Stomach smooth muscle (tissue), 2 donors: Measurements from ENCODE around the gene RASSF7.

Experiments used
- H3K27ac ChIP-seq: one replicate; pipeline ENCODE4 v1.7.0; 2013; ENCODE audit warnings: mild to moderate bottlenecking, low read length, inconsistent platforms
- H3K27me3 ChIP-seq, 2 donors: one replicate each; pipeline ENCODE4 v1.7.0; 2013; ENCODE audit warnings: low read length in 2 of 2; ENCODE audit not compliant: insufficient read depth in 2 of 2, control insufficient read depth in 1 of 2
- H3K36me3 ChIP-seq, 2 donors: one replicate each; pipeline ENCODE4 v1.7.0; 2013; ENCODE audit warnings: low read length in 2 of 2; ENCODE audit not compliant: control insufficient read depth in 2 of 2, insufficient read depth in 2 of 2
- H3K4me1 ChIP-seq: one replicate; pipeline ENCODE4 v1.7.0; 2013; ENCODE audit warnings: low read length; ENCODE audit not compliant: control insufficient read depth, insufficient read depth
- H3K4me3 ChIP-seq, 2 donors: one replicate each; pipeline ENCODE4 v1.7.0; 2013; ENCODE audit warnings: low read length in 2 of 2
- H3K9ac ChIP-seq, 2 donors: one replicate each; pipeline ENCODE4 v1.7.0; 2013; ENCODE audit warnings: low read length in 2 of 2, mild to moderate bottlenecking in 1 of 2
- H3K9me3 ChIP-seq, 2 donors: one replicate each; pipeline ENCODE4 v1.7.0; 2013; ENCODE audit warnings: low read length in 2 of 2; ENCODE audit not compliant: control insufficient read depth in 2 of 2
- donor health status: healthy.
- donor health status: Pancreatic carcinoma.

The RASSF7 gene

DNA sequence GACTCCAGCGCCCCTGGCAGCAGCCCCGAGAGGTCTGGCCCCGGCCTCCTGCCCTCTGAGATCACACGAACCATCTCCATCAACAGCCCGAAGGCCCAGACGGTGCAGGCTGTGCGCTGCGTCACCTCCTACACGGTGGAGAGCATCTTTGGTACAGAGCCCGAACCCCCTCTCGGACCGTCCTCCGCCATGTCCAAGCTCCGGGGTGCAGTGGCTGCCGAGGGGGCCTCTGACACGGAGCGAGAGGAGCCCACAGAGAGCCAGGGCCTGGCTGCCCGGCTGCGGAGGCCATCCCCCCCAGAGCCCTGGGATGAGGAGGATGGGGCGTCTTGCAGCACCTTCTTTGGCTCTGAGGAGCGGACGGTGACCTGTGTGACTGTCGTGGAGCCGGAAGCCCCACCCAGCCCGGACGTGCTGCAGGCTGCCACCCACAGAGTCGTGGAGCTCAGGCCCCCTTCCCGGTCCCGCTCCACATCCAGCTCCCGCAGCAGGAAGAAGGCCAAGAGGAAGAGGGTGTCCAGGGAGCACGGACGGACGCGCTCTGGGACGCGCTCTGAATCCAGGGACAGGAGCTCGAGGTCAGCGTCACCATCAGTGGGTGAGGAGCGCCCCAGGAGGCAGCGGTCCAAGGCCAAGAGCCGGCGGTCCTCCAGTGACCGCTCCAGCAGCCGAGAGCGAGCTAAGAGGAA lies 47.3 kb downstream of the RASSF7 start:
- Histone ChIP-seq H3K9me3 (no peaks in the 10 kb centered on the region), H3K4me3 (no peak overlapping the region), H3K27ac (no peak overlapping the region), H3K27me3 (no peaks in the 10 kb centered on the region), H3K9ac (no peak overlapping the region), H3K4me1 (peaks cover 9% of the 10 kb centered on the region), H3K36me3 (peaks cover 48% of the 10 kb centered on the region in 2 donors)

DNA sequence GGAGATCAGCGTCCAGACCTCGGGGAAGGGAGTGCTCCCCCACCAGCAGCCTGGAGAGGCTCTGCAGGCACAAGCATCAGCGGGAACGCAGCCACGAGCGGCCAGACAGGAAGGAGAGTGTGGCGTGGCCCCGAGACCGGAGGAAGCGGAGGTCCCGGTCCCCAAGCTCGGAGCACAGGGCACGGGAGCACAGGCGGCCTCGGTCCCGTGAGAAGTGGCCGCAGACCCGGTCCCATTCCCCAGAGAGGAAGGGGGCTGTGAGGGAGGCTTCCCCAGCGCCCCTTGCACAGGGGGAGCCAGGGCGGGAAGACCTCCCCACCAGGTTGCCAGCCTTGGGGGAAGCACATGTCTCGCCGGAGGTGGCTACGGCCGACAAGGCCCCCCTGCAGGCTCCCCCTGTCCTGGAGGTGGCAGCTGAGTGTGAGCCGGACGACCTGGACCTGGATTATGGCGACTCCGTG lies 48.1 kb downstream of the RASSF7 start:
- Histone ChIP-seq H3K36me3 (peaks cover 43 to 46% of the 10 kb centered on the region in 2 donors), H3K27me3 (no peaks in the 10 kb centered on the region), H3K4me1 (peaks cover 9% of the 10 kb centered on the region)

GRCh38 chr11:609341-609811 lies 48.6 kb downstream of the RASSF7 start:
- peaks cover 40 to 43% of the 10 kb centered on the region in 2 donors for H3K36me3 ChIP-seq
- no peaks in the 10 kb centered on the region for H3K27me3 ChIP-seq
- H3K4me1 ChIP-seq, result peaks cover 10% of the 10 kb centered on the region
- H3K4me3 ChIP-seq, result no peak overlapping the region
- H3K9me3 ChIP-seq, result no peaks in the 10 kb centered on the region
- no peak overlapping the region for H3K9ac ChIP-seq
- no peak overlapping the region for H3K27ac ChIP-seq

More for the DNA sequence above, 48.1 kb downstream of the RASSF7 start:
- Histone ChIP-seq H3K27ac (no peak overlapping the region), H3K4me3 (no peak overlapping the region), H3K9ac (no peak overlapping the region), H3K9me3 (no peaks in the 10 kb centered on the region)

GRCh38 chr11:610146-610801 lies 49.5 kb downstream of the RASSF7 start:
- Histone ChIP-seq H3K9me3 (no peaks in the 10 kb centered on the region), H3K27me3 (no peaks in the 10 kb centered on the region), H3K27ac (no peak overlapping the region), H3K9ac (no peak overlapping the region), H3K36me3 (peaks cover 33 to 35% of the 10 kb centered on the region in 2 donors), H3K4me3 (no peak overlapping the region), H3K4me1 (peaks cover 18% of the 10 kb centered on the region)

GRCh38 chr11:611001-611996 lies 50.5 kb downstream of the RASSF7 start:
- no peak overlapping the region for H3K9ac ChIP-seq
- no peaks in the 10 kb centered on the region for H3K9me3 ChIP-seq
- peaks cover 30 to 31% of the 10 kb centered on the region in 2 donors for H3K36me3 ChIP-seq
- peaks cover 14% of the 10 kb centered on the region for H3K4me1 ChIP-seq
- no peak overlapping the region for H3K27ac ChIP-seq
- no peak overlapping the region for H3K4me3 ChIP-seq
- no peaks in the 10 kb centered on the region for H3K27me3 ChIP-seq

DNA sequence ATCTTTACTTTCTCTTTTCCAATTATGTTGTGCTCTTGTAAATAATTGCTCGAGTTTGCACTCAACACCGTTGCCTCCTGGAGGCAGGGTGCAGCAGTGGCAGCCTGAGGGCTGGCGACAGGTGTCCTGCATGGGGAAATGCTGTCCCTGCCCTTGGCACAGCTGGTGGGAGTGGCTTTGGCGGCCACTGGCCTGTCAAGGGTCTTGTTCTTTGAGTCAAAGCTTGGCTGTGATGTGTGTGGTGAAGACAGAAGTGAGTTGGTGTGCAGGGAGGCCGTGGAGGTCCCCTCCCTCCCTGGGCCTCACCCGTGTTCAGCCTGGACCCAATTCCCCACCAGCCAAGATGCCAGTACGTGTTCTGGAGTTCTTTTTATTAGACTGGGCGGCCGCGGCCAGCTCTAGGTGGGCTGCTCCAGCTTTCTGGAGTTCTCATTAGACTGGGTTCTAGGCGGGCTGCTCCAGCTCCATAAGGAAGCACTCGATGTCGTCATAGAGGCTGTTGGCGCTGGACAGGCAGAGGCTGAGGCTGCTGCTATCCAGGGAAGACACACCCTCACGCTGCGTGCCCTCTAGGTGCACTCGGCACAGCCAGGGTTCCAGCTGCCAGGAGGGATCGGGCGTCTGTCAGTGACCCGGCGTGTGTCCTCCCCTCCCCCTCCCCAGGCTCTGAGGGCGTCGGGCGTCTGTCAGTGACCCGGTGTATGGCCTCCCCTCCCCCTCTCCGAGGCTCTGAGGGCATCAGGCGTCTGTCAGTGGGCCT lies 51.6 kb downstream of the RASSF7 start:
- no peaks in the 10 kb centered on the region for H3K27me3 ChIP-seq
- peaks cover 24 to 26% of the 10 kb centered on the region in 2 donors for H3K36me3 ChIP-seq
- H3K4me1 ChIP-seq, result peaks cover 11% of the 10 kb centered on the region
- H3K4me3 ChIP-seq, result no peak overlapping the region
- peak overlapping the region; percentile 1 for H3K27ac ChIP-seq
- no peak overlapping the region for H3K9ac ChIP-seq
- no peaks in the 10 kb centered on the region for H3K9me3 ChIP-seq

GRCh38 chr11:612961-613300 lies 52.2 kb downstream of the RASSF7 start:
- H3K9me3 ChIP-seq, result no peaks in the 10 kb centered on the region
- no peaks in the 10 kb centered on the region for H3K27me3 ChIP-seq
- H3K4me1 ChIP-seq, result peaks cover 11% of the 10 kb centered on the region
- H3K27ac ChIP-seq, result no peak overlapping the region
- H3K9ac ChIP-seq, result no peak overlapping the region
- no peak overlapping the region for H3K4me3 ChIP-seq
- peaks cover 20 to 24% of the 10 kb centered on the region in 2 donors for H3K36me3 ChIP-seq

DNA sequence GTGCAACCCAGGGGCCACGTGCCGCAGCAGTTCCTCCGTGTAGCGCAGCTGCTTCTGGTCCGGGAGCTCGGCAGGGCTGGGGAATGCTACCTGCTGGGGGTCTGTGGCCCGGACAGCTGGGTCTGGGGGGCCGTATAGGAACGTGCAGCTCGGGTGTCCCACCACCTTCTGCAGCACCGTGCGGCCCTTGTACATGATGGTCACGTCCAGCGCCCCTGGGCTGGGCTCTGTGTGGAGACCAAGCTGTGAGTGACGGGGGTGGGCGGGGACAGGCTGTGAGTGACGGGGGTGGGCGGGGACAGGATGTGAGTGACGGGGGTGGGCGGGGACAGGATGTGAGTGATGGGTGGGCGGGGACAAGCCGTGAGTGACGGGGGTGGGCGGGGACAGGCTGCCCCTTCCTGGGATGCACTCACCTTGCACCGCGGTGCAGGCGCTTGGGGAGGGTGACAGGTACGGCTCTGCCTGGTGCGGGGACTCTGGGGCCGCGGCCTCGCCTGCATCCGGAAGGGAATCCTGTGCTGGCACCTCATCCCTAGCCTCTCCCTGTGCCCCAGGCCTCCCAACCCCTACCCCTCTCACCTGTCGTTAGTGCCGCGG lies 52.7 kb downstream of the RASSF7 start:
- no peaks in the 10 kb centered on the region for H3K9me3 ChIP-seq
- peaks cover 19 to 20% of the 10 kb centered on the region in 2 donors for H3K36me3 ChIP-seq
- no peak overlapping the region for H3K4me3 ChIP-seq
- H3K27me3 ChIP-seq, result no peaks in the 10 kb centered on the region
- H3K4me1 ChIP-seq, result peaks cover 11% of the 10 kb centered on the region
- no peak overlapping the region for H3K27ac ChIP-seq
- no peak overlapping the region for H3K9ac ChIP-seq
